ENCODE results near the gene TAF6.

DNA sequence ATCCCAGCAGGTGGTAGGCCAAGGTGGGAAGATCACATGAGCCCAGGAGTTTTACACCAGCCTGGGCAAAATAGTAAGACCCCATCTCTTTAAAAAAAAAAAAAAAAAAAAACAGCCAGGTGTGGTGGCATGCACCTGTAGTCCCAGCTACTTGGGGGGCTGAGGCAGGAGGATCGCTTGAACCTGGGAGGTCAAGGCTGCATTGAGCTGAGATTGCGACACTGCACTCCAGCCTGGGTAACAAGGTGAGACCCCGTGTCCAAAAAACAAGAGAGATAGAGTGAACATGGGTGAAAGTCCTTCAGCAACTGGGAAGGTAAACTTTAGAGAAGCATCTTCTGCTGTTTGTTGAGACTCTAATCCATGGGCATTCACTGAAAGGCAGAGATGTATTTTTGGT is 23.3 kb upstream of the TAF6 start:
- no peak for TF ChIP-seq POLR2A (IDR thresholded peaks at IDR 0.05)
- TF ChIP-seq, protein P1, sequence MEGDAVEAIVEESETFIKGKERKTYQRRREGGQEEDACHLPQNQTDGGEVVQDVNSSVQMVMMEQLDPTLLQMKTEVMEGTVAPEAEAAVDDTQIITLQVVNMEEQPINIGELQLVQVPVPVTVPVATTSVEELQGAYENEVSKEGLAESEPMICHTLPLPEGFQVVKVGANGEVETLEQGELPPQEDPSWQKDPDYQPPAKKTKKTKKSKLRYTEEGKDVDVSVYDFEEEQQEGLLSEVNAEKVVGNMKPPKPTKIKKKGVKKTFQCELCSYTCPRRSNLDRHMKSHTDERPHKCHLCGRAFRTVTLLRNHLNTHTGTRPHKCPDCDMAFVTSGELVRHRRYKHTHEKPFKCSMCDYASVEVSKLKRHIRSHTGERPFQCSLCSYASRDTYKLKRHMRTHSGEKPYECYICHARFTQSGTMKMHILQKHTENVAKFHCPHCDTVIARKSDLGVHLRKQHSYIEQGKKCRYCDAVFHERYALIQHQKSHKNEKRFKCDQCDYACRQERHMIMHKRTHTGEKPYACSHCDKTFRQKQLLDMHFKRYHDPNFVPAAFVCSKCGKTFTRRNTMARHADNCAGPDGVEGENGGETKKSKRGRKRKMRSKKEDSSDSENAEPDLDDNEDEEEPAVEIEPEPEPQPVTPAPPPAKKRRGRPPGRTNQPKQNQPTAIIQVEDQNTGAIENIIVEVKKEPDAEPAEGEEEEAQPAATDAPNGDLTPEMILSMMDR (IDR thresholded peaks at IDR 0.05) = no peak
